ENCODE measurements around the gene RNF220. TPM values are rescaled to one million over a fixed set of nuclear protein-coding genes. Genes with fewer than 3 reads are reported as not detected.
A peak's percentile ranks its signal among the peaks of the same experiment; 100 is the strongest.

Gene RNF220
- total and polyA plus RNA-seq, 2 of the 4 experiments (the other 2 are of a cell fraction): 71.8 to 77.1 TPM

DNA sequence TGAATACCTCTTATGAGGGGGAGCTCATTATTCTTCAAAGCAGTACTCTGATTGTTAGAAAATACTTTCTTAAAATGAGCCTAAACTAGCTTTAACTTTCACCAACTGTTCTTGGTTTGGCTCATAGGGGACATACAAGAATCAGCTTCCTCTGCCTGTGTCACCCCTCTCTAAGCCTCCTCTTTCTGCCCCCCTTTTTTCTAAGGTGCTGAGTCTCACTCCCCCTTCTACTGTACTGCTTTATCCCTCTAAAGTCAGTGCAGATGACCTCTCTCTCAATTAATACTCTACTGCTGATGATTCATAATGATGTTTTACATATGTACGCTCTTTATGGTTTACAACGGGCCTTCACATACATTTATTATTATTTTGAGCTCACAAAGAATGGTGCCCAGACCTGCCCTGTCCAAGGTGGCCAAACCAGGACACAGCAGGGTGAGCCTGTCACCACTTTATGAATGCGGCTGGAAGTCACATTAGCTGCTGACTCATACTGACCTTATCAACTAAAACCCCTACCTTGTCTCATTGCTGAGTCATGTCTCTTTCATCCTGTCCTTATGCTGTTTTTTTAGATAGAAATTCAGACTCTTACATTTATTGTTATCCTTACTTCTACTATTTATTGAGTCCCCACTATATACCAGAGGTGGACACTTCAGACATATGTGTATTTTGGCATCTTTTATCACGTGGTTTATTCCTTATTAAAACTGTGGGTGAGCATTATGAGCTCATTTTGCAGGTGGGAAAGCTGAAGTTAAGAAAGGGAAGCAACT is 126.9 kb downstream of the RNF220 start:
- Histone ChIP-seq H4K8ac (ENCODE audit: low read depth in 2 of 2, low read length in 2 of 2) (no peak overlapping the region), H3K4me2 (ENCODE audit: low read depth, low read length) (no peak overlapping the region), H3K4me3 (ENCODE audit: insufficient read depth, low read depth, low read length) (no peak overlapping the region), H3K27ac (ENCODE audit: insufficient read depth, low read length) (no peak overlapping the region), H3K18ac (ENCODE audit: low read depth, low read length) (no peak overlapping the region), H3K27me3 (ENCODE audit: control insufficient read depth, insufficient read depth, low read length) (peaks cover 12% of the 10 kb centered on the region), H3K9me3 (ENCODE audit: control insufficient read depth, insufficient read depth, low read length) (no peaks in the 10 kb centered on the region), H3K56ac (ENCODE audit: extremely low read depth, insufficient read depth, low read length) (no peak overlapping the region), H2BK5ac (ENCODE audit: low read depth, low read length, poor library complexity, severe bottlenecking) (no peak overlapping the region), H4K5ac (ENCODE audit: low read depth, low read length) (no peak overlapping the region), H3K36me3 (ENCODE audit: control insufficient read depth, insufficient read depth, low read length) (no peaks in the 10 kb centered on the region), H2AK9ac (replicated peaks; ENCODE audit: low read depth, low read length, poor library complexity) (no peak overlapping the region), H3K9ac (ENCODE audit: low read depth, low read length) (no peak overlapping the region), H2BK20ac (ENCODE audit: low read depth, low read length) (no peak overlapping the region), H3K23ac (ENCODE audit: low read depth, low read length) (no peak overlapping the region), H3K79me1 (ENCODE audit: low read depth in 1 of 2, low read length in 2 of 2) (no peaks in the 10 kb centered on the region), H3K9me1 (ENCODE audit: insufficient read depth, low read length) (no peaks in the 10 kb centered on the region), H2AK5ac (ENCODE audit: low read depth, low read length) (no peak overlapping the region), H3K4ac (ENCODE audit: low read depth, low read length) (no peak overlapping the region), H2BK120ac (ENCODE audit: low read depth, low read length) (no peak overlapping the region), H2BK15ac (ENCODE audit: low read depth, low read length) (no peak overlapping the region), H3K4me1 (ENCODE audit: control insufficient read depth, insufficient read depth, low read length) (no peaks in the 10 kb centered on the region), H2AFZ (replicated peaks; ENCODE audit: low read length, poor library complexity) (no peak overlapping the region), H4K91ac (ENCODE audit: insufficient read depth, low read depth, low read length) (no peak overlapping the region), H3K14ac (replicated peaks; ENCODE audit: low read depth, low read length) (no peak overlapping the region), H4K20me1 (ENCODE audit: insufficient read depth, low read length) (no peaks in the 10 kb centered on the region)
- POLR2A ChIA-PET (ENCODE audit: unreplicated experiment): no interaction called here
- WGBS, 2 experiments (ENCODE audit: extremely low coverage in 2 of 2, insufficient read length in 1 of 2): 20% methylated on average over 1 of the region's 4 CpGs; no CpG with 5 or more reads in 1 of the 2 experiments
- in situ Hi-C loops (cut with MboI; ENCODE audit: low sequenced_read_pairs) (no loop called here), intact Hi-C loops (cut with micrococcal nuclease) (no loop called here), dilution Hi-C loops (cut with HindIII; ENCODE audit: low sequenced_read_pairs, unreplicated experiment) (no loop called here)
- DNase-seq: peak; percentile 54
- no TSS peak for BruUV-seq (replicated peaks)
- CTCF ChIA-PET: no interaction called here
- TF ChIP-seq MAFK (IDR thresholded peaks at IDR 0.05; ENCODE audit: low read depth, low read length): peak; percentile 32; the same call in 1 of the 2 replicates
- peak; percentile 72 for TF ChIP-seq NFE2L2 (IDR thresholded peaks at IDR 0.05; ENCODE audit: low read depth, low read length)
- TF ChIP-seq BHLHE40 (IDR thresholded peaks at IDR 0.05; ENCODE audit: low read depth, low read length): no peak
- TF ChIP-seq FOS (IDR thresholded peaks at IDR 0.05; ENCODE audit: low read depth, low read length): peak; percentile 22; the same call in 1 of the 2 replicates
- TF ChIP-seq RAD21 (IDR thresholded peaks at IDR 0.05; ENCODE audit: low read length): no peak
- ATAC-seq (ENCODE audit: low read depth): peak; percentile 32
